Testis (tissue), 2 donors: ENCODE results near the gene INO80C.

Experiments
- CTCF ChIP-seq, 3 experiments: fragments of 450-650 bp in 2 of 3; fragments of 200-600 bp in 1 of 3; sonication (generic) in 1 of 3; IDR thresholded peaks; one replicate each; pipeline ENCODE4 v1.5.1; 2016 to 2019; ENCODE audit warnings: antibody characterized with exemption in 3 of 3, mild to moderate bottlenecking in 2 of 3, moderate library complexity in 1 of 3
- POLR2A ChIP-seq: fragments of 450-650 bp; IDR thresholded peaks from one replicate; pipeline ENCODE4 v1.6.1; 2017; ENCODE audit warnings: antibody characterized with exemption, mild to moderate bottlenecking, moderate library complexity

DNA sequence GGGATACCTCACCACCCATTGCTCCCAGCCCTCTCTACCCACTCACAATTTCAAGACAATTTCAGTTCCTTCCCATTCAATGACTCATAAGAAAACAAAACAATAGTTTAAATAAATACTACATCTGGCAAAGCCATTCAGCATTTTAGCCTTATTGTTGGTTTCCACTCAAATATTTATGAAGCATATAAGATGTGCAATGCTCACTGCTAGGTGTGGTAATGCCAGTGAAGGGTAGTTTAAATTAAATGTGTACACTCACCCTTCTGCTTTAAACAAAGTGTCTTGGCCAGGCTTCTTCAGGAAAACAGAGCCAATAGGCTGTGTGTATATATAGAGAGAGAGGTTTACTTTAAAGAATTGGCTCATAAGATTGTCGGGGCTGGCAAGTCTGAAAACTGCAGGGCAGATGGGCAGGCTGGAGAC, 37.0 kb downstream of the INO80C start:
- TF ChIP-seq CTCF (IDR thresholded peaks at IDR 0.05) (no peak), POLR2A (no peak)
